ENCODE data around the gene ALB. TPM values are rescaled to one million over a fixed set of nuclear protein-coding genes. Genes with fewer than 3 reads are reported as not detected.

Gene ALB
- total RNA-seq, 1 experiment from 2014 or later: 23.4 TPM

DNA sequence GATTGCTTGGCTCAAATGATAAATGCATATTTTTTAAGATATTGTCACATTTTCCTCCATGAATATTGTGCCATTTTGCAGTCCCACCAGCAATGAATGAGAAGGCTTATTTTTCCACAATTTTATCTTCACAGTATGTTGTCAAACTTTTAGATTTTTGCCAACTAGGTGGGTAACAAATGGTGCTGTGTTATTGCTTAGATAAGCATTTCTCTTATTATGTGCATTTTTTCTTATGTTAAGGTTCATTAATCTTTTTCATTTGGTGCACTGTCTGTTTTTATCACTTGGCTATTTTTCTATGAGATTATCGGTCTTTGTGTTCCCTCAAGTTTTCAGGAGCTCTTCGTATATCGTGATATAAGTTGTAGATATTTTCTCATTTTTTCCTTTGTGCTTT, 64.1 kb downstream of the ALB start:
- DNase-seq (ENCODE audit: low spot score) (no peak), ATAC-seq (no peak)
- Mint-ChIP-seq H3K4me3 (no peak overlapping the region), H3K9me3 (peaks cover 31% of the 10 kb centered on the region), H3K36me3 (peaks cover 14% of the 10 kb centered on the region), H3K27ac (no peak overlapping the region), H3K27me3 (ENCODE audit: low read depth) (no peaks in the 10 kb centered on the region), H3K4me1 (no peaks in the 10 kb centered on the region)
- TF ChIP-seq, protein P1, sequence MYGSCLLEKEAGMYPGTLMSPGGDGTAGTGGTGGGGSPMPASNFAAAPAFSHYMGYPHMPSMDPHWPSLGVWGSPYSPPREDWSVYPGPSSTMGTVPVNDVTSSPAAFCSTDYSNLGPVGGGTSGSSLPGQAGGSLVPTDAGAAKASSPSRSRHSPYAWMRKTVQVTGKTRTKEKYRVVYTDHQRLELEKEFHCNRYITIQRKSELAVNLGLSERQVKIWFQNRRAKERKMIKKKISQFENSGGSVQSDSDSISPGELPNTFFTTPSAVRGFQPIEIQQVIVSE (CRISPR knock-in tag; IDR thresholded peaks at IDR 0.05; ENCODE audit: borderline replicate concordance): no peak
- TF ChIP-seq ATF1 (CRISPR knock-in tag; IDR thresholded peaks at IDR 0.05): no peak
- TF ChIP-seq, protein P2, sequence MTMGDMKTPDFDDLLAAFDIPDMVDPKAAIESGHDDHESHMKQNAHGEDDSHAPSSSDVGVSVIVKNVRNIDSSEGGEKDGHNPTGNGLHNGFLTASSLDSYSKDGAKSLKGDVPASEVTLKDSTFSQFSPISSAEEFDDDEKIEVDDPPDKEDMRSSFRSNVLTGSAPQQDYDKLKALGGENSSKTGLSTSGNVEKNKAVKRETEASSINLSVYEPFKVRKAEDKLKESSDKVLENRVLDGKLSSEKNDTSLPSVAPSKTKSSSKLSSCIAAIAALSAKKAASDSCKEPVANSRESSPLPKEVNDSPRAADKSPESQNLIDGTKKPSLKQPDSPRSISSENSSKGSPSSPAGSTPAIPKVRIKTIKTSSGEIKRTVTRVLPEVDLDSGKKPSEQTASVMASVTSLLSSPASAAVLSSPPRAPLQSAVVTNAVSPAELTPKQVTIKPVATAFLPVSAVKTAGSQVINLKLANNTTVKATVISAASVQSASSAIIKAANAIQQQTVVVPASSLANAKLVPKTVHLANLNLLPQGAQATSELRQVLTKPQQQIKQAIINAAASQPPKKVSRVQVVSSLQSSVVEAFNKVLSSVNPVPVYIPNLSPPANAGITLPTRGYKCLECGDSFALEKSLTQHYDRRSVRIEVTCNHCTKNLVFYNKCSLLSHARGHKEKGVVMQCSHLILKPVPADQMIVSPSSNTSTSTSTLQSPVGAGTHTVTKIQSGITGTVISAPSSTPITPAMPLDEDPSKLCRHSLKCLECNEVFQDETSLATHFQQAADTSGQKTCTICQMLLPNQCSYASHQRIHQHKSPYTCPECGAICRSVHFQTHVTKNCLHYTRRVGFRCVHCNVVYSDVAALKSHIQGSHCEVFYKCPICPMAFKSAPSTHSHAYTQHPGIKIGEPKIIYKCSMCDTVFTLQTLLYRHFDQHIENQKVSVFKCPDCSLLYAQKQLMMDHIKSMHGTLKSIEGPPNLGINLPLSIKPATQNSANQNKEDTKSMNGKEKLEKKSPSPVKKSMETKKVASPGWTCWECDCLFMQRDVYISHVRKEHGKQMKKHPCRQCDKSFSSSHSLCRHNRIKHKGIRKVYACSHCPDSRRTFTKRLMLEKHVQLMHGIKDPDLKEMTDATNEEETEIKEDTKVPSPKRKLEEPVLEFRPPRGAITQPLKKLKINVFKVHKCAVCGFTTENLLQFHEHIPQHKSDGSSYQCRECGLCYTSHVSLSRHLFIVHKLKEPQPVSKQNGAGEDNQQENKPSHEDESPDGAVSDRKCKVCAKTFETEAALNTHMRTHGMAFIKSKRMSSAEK (CRISPR knock-in tag; IDR thresholded peaks at IDR 0.05; ENCODE audit: borderline replicate concordance): no peak
- POLR2A ChIA-PET: no interaction called here
- CTCF ChIA-PET: interaction anchor here (1.4 kb wide), 1 partner anchor 22 kb away, joined by 6 read pairs; no protein-coding TSS in a partner anchor

DNA sequence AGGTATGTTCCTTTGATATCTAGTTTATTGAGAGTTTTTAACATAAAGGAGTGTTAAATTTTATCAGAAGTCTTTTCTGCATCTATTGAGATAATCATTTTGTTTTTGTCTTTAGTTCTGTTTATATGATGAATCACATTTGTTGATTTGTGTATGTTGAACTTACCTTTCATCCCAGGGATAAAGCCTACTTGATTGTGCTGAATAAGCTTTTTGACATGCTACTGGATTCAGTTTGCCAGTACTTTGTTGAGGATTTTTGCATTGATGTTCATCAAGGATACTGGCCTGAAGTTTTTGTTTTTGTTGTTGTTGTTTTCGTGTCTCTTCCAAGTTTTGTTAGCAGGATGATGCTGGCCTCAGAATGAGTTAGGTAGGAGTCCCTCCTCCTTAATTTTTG, 66.6 kb downstream of the ALB start:
- H3K4me3 Mint-ChIP-seq: no peak overlapping the region
- H3K9me3 Mint-ChIP-seq: peaks cover 42% of the 10 kb centered on the region
- ChIA-PET CTCF (no interaction called here), POLR2A (no interaction called here)
- H3K36me3 Mint-ChIP-seq: peaks cover 34% of the 10 kb centered on the region
- TF ChIP-seq ZNF317 (CRISPR knock-in tag; IDR thresholded peaks at IDR 0.05; ENCODE audit: borderline replicate concordance, low read depth) (no peak), FOXK1 (CRISPR knock-in tag; IDR thresholded peaks at IDR 0.05) (no peak), ESRRA (CRISPR knock-in tag; IDR thresholded peaks at IDR 0.05; ENCODE audit: borderline replicate concordance) (no peak), MXD4 (CRISPR knock-in tag; IDR thresholded peaks at IDR 0.05; ENCODE audit: borderline replicate concordance) (no peak), ZNF396 (CRISPR knock-in tag; IDR thresholded peaks at IDR 0.05; ENCODE audit: borderline replicate concordance) (no peak), NR3C1 (CRISPR knock-in tag; conservative IDR thresholded peaks at IDR 0.05; ENCODE audit: low read depth) (no peak), ZNF671 (CRISPR knock-in tag; IDR thresholded peaks at IDR 0.05) (no peak), CBFB (CRISPR knock-in tag; IDR thresholded peaks at IDR 0.05; ENCODE audit: low read depth) (no peak), HMGA2 (CRISPR knock-in tag; IDR thresholded peaks at IDR 0.05) (no peak), OVOL2 (CRISPR knock-in tag; IDR thresholded peaks at IDR 0.05; ENCODE audit: borderline replicate concordance) (no peak), NFYB (CRISPR knock-in tag; conservative IDR thresholded peaks at IDR 0.05; ENCODE audit: low read depth) (no peak)
- TF ChIP-seq, protein P3, sequence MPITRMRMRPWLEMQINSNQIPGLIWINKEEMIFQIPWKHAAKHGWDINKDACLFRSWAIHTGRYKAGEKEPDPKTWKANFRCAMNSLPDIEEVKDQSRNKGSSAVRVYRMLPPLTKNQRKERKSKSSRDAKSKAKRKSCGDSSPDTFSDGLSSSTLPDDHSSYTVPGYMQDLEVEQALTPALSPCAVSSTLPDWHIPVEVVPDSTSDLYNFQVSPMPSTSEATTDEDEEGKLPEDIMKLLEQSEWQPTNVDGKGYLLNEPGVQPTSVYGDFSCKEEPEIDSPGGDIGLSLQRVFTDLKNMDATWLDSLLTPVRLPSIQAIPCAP (CRISPR knock-in tag; IDR thresholded peaks at IDR 0.05): no peak
- TF ChIP-seq, protein P4, sequence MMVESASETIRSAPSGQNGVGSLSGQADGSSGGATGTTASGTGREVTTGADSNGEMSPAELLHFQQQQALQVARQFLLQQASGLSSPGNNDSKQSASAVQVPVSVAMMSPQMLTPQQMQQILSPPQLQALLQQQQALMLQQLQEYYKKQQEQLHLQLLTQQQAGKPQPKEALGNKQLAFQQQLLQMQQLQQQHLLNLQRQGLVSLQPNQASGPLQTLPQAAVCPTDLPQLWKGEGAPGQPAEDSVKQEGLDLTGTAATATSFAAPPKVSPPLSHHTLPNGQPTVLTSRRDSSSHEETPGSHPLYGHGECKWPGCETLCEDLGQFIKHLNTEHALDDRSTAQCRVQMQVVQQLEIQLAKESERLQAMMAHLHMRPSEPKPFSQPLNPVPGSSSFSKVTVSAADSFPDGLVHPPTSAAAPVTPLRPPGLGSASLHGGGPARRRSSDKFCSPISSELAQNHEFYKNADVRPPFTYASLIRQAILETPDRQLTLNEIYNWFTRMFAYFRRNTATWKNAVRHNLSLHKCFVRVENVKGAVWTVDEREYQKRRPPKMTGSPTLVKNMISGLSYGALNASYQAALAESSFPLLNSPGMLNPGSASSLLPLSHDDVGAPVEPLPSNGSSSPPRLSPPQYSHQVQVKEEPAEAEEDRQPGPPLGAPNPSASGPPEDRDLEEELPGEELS (CRISPR knock-in tag; IDR thresholded peaks at IDR 0.05): no peak
- TF ChIP-seq, protein P5, sequence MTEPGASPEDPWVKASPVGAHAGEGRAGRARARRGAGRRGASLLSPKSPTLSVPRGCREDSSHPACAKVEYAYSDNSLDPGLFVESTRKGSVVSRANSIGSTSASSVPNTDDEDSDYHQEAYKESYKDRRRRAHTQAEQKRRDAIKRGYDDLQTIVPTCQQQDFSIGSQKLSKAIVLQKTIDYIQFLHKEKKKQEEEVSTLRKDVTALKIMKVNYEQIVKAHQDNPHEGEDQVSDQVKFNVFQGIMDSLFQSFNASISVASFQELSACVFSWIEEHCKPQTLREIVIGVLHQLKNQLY (CRISPR knock-in tag; IDR thresholded peaks at IDR 0.05): no peak
- peaks cover 2% of the 10 kb centered on the region; the same call in 1 of the 2 replicates for H3K27me3 Mint-ChIP-seq (ENCODE audit: low read depth)
- ATAC-seq (no peak), DNase-seq (ENCODE audit: low spot score) (no peak)
- H3K4me1 Mint-ChIP-seq: no peaks in the 10 kb centered on the region
- no peak overlapping the region for H3K27ac Mint-ChIP-seq

Other genes with a start within 250 kb of the ALB start
- gene ANKRD17, start 145.5 kb upstream of the ALB start, total RNA-seq (2021): 66.9 to 76.0 TPM (median 71.0 TPM) in 3 replicates
- 1.1 to 1.8 TPM (median 1.8 TPM) in 3 replicates for gene AFP, start 31.9 kb downstream of the ALB start, total RNA-seq (2021)
- not detected in 3 replicates for gene AFM, start 77.5 kb downstream of the ALB start, total RNA-seq (2021)
- 0.15 to 0.27 TPM (median 0.18 TPM) in 3 replicates for gene RASSF6, start 216.1 kb downstream of the ALB start, total RNA-seq (2021)